LoVo (cell line): Measurements from ENCODE around the gene ARHGAP19.

Experiments
- DNase-seq: peaks from one replicate; pipeline ENCODE4 v3.0.0-alpha.2; 2016; ENCODE audit warnings: low spot score

Gene ARHGAP19, protein sequence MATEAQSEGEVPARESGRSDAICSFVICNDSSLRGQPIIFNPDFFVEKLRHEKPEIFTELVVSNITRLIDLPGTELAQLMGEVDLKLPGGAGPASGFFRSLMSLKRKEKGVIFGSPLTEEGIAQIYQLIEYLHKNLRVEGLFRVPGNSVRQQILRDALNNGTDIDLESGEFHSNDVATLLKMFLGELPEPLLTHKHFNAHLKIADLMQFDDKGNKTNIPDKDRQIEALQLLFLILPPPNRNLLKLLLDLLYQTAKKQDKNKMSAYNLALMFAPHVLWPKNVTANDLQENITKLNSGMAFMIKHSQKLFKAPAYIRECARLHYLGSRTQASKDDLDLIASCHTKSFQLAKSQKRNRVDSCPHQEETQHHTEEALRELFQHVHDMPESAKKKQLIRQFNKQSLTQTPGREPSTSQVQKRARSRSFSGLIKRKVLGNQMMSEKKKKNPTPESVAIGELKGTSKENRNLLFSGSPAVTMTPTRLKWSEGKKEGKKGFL

GRCh38 chr10:97292097-97292861 is at the start of gene ARHGAP19:
ARHGAP19 (minus strand) TSS chr10:97292637; CDS start chr10:97292627, 10 bp downstream.
- DNase-seq, result peak; percentile 96

- no peak for DNase-seq
Measured at GRCh38 chr10:97341416-97341815, 49.0 kb upstream of the ARHGAP19 start.

GRCh38 chr10:97338041-97338440 is 45.6 kb upstream of the ARHGAP19 start:
- DNase-seq, result no peak

DNA sequence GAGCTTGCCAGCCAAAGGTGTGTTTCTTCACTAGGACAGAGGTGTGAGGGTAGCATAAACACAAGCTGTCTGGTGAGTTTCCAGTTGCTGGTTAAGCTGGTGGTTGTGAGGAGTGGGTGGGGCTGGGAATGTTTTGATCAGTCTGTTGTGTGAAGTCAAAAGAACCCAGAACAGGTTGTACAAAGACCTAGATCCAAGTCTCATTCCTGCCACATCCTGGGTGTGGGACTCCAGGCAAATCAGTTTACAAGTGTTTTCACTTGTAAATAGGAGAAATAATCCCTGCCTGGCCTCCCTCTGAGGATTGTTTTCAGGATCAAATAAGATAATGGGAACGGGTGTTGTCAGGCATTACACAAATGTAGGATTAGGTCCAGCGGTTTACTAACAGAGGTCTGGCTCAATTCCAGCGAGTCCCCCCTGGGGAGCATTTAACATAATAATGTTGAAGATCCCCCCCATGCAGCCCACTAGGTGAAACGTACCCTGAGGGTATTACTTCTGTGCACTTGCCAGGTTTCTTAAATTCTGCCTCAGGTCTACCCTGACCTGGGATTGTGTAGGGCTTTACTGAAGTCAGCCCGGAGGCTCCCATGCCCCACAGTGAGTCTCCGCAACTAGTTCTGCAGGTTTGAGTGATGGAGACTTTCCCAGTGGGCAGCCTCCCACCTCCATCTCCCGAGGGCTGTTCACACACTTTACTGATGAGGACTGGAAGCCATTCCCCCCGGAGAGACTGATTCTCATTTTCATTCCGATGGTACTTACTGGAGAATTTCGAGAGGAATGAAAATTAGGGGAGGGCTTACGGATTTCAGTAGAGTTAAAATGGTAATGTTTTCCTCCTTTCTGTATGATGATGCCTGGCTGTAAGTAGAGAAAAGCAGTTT is 44.8 kb upstream of the ARHGAP19 start:
- peak; percentile 70 for DNase-seq

- no peak for DNase-seq
Measured at GRCh38 chr10:97336446-97336845, 44.0 kb upstream of the ARHGAP19 start.

- DNase-seq, result no peak
Measured at GRCh38 chr10:97336006-97336405, 43.6 kb upstream of the ARHGAP19 start.

DNA sequence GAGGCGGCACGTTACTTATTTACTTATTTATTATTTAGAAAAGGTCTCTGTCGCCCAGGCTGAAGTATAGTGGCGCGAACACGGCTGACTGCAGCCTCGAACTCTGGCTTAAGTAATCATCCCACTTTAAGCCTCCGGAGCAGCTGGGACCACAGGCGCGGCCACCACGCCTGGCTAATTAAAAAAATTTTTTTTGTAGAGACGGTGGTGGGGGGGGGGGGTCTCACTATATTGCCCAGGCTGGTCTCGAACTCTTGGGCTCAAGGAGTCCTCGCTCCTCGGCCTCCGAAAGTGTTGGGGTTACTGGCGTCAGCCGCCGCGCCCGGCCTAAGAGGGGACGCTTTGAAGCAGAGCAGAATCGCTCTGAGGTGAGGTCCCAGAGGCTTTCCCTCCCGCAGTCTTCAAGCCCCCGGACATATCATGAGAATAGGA is 42.8 kb upstream of the ARHGAP19 start:
- DNase-seq, result no peak

GRCh38 chr10:97334370-97335175 is 42.1 kb upstream of the ARHGAP19 start, which contains the start of gene FRAT2:
FRAT2 (minus strand) TSS chr10:97334729; CDS start chr10:97334572, 157 bp downstream.
- DNase-seq, result peak; percentile 91

GRCh38 chr10:97333601-97334369 is 41.3 kb upstream of the ARHGAP19 start:
- no peak for DNase-seq

DNA sequence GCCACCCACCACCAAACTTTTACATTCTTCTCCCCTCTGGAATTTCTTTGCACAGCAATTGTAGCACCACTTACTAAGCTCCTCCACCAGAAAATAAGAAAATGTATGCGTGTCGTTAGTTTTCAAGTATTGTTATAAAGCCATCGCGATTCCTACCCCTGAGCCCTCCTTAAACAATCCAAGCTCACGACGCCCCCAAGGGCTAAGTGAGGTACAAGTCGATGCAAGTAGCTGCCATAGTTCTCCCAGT is 40.8 kb upstream of the ARHGAP19 start:
- DNase-seq, result no peak

DNA sequence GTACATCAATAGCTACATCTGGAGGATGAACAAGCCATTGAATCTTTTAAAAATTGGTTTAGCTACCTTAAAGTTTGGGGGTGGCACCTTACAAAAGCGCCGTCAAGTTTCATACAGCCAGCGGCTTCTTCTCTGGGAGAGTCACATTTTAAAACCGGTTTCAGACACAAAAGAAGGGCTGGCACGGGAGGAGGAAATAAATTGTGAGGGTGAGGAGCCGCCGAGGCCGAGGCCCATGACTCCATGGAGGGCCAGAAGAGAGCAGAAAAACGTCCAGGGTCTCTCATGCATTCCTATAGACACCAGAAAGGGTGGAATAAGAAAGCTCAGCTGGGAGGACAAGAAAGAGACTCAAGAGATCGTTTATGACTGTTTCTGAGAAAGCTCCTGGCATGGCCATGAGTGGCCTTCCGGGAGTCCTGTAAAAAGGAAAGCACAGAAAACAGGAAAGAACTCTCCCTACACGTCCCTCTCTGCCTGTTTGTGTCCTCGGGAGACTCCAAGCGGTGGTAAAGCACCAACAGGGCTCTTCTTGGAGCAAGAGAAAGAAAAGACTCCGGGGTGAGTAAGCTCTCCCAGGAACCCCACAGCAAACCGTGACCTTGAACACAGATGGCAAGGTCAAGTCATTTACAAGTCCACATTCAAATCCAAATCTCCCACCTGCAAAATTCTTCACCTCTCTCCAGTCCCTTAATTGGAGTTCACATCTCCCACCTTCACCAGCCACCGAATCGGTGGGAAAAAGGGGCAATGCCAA is 40.3 kb upstream of the ARHGAP19 start:
- DNase-seq, result no peak

DNA sequence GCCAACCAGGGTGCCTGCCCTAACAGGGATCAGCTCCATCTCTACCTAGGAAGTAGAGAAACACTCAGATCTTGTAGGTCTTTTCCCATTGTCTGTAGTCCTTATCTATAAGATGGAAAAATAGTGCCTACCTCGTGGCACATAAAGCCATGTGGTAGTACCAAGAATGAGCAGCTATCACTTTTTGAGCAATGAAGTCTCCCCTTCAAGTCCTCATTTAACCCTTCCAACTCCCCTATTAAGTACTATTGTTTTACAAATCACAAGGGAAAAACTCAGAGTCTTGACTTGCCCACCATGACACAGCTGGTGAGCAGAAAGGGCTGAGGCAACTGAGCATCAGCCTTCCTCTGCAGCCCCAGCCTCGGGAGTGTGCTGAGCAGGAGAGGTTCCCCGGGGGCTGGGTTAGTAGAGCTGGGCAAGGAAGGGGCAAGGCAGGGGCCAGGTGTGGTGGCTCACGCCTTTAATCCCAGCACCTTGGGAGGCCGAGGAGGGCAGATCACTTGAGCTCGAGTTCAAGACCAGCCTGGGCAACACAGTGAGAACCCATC is 38.8 kb upstream of the ARHGAP19 start:
- no peak for DNase-seq

DNA sequence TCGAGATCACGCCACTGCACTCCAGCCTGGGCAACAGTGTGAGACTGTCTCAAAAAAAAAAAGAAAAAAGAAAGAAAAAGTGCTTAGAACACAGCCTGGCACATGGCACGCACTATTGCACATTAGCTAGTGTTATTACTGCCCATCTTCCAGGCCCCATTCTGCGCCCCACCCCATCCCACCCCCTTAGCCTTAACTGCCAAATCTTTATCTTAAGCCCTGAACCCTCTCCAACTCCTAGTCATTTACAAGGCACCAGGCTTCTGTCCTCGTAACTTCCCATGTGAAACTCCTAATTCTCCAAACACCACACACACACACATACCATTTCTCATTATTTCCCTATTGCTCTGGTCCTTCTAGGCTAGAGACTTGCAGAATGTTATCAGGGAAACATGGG is 37.3 kb upstream of the ARHGAP19 start:
- no peak for DNase-seq

DNA sequence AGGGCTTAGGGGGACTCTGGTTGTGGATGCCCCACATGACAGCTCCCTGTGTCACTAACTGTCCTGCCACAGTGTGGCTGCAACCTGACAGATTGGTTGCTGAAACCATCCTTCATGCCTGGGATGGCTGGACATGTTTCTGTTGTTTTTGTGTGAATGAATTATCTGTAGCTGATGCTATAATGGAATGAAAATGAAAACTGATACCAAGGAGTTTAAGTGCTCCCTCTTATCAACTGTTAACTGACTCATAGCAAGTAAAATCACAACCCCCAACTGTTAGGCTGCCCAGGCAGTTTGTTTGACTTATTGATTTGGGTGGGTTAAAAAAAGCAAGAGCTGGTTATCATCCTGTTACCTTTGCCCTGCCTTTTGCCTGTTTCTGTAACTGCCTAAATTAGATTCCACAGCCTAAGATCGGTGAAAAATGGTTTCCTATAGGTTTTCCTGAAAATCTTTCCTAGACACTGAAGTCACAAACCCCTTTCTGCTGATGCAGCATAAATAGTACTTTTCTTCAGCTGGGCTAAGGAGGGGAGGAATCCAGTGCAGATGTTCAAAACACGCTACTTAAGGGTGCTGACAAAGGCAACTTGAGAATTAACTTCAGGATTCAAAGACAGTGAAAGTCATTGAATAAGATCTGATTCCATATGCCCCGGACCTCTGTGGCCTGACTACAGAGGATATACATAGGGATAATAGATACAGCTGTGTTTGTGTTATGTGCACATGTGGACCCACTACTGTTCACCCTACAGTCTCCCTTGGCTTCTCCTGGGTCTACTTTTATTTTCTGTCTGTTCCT is 36.4 kb upstream of the ARHGAP19 start:
- DNase-seq, result no peak

- DNase-seq, result no peak
Measured at GRCh38 chr10:97327348-97328294, 35.2 kb upstream of the ARHGAP19 start.

- DNase-seq, result no peak
Measured at GRCh38 chr10:97325754-97326153, 33.3 kb upstream of the ARHGAP19 start.

- DNase-seq, result no peak
Measured at GRCh38 chr10:97323501-97323900, 31.1 kb upstream of the ARHGAP19 start.

- DNase-seq, result no peak
Measured at GRCh38 chr10:97321804-97322190, 29.4 kb upstream of the ARHGAP19 start.
